Neural progenitor cell (in vitro differentiated cells): Measurements from ENCODE around the gene FBLN2.

Source experiments
- EZH2 ChIP-seq: fragments of 200-600 bp; sonication (generic); IDR thresholded peaks from 2 replicates; pipeline ENCODE4 v1.6.1; 2017; ENCODE audit warnings: antibody characterized with exemption, mild to moderate bottlenecking, moderate library complexity
- EZH2phosphoT487 ChIP-seq: fragments of 200-600 bp; sonication (generic); IDR thresholded peaks from 2 replicates; pipeline ENCODE4 v1.6.1; 2017; ENCODE audit warnings: antibody characterized with exemption
- TF ChIP-seq, protein P1 (sequence below): fragments of 200-600 bp; sonication (generic); IDR thresholded peaks from 2 replicates; pipeline ENCODE4 v1.5.1; 2017; ENCODE audit warnings: antibody characterized with exemption, mild to moderate bottlenecking

DNA sequence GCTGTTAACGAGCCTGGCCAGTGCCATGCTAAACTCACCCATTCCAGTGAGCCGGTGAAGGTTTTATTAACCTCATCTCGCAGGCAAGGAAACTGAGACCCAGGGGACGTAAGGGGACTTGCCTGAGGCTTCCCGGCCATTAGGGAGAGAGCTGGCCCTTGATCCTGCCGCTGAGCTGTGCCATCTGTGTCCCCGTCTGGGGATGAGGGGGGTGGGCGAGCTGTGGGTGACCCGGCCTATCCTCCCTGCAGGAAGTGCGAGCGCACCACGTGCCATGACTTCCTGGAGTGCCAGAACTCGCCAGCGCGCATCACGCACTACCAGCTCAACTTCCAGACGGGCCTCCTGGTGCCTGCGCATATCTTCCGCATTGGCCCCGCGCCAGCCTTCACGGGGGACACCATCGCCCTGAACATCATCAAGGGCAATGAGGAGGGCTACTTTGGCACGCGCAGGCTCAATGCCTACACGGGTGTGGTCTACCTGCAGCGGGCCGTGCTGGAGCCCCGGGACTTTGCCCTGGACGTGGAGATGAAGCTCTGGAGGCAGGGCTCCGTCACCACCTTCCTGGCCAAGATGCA, 88.5 kb downstream of the FBLN2 start:
- TF ChIP-seq, protein P1, sequence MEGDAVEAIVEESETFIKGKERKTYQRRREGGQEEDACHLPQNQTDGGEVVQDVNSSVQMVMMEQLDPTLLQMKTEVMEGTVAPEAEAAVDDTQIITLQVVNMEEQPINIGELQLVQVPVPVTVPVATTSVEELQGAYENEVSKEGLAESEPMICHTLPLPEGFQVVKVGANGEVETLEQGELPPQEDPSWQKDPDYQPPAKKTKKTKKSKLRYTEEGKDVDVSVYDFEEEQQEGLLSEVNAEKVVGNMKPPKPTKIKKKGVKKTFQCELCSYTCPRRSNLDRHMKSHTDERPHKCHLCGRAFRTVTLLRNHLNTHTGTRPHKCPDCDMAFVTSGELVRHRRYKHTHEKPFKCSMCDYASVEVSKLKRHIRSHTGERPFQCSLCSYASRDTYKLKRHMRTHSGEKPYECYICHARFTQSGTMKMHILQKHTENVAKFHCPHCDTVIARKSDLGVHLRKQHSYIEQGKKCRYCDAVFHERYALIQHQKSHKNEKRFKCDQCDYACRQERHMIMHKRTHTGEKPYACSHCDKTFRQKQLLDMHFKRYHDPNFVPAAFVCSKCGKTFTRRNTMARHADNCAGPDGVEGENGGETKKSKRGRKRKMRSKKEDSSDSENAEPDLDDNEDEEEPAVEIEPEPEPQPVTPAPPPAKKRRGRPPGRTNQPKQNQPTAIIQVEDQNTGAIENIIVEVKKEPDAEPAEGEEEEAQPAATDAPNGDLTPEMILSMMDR = no peak
- TF ChIP-seq EZH2phosphoT487 = no peak
- no peak for TF ChIP-seq EZH2
